Dendritic cell treated with granulocyte-macrophage colony-stimulating factor and Interleukin-4, amounts not matched to agents 40 ng/mL and 50 ng/mL, for 4 days (primary cell): Measurements from ENCODE around the gene F12.
"Not testable (repeated sequence)": the region's sequence is repeated elsewhere in the genome, so short reads cannot be mapped to it uniquely, and the experiment has no call there.

Experiments
- H3K27ac Mint-ChIP-seq: one replicate; pipeline ENCODE4 v1.8.0; 2022; ENCODE audit warnings: mild to moderate bottlenecking, mixed read lengths
- H3K27me3 Mint-ChIP-seq: one replicate; pipeline ENCODE4 v1.8.0; 2022; ENCODE audit warnings: mild to moderate bottlenecking, mixed read lengths
- H3K36me3 Mint-ChIP-seq: one replicate; pipeline ENCODE4 v1.8.0; 2022; ENCODE audit warnings: low read depth, mixed read lengths
- H3K4me1 Mint-ChIP-seq: one replicate; pipeline ENCODE4 v1.8.0; 2022; ENCODE audit warnings: low read depth, mixed read lengths
- H3K4me3 Mint-ChIP-seq: one replicate; pipeline ENCODE4 v1.8.0; 2022; ENCODE audit warnings: mild to moderate bottlenecking, moderate library complexity, mixed read lengths
- H3K9me3 Mint-ChIP-seq: one replicate; pipeline ENCODE4 v1.8.0; 2022; ENCODE audit warnings: mixed read lengths
- intact Hi-C: fragments of 100-400 bp; cut with micrococcal nuclease; formaldehyde crosslinking; loops from one replicate; pipeline ENCODE4 v1.15.0; 2022

F12 gene

DNA sequence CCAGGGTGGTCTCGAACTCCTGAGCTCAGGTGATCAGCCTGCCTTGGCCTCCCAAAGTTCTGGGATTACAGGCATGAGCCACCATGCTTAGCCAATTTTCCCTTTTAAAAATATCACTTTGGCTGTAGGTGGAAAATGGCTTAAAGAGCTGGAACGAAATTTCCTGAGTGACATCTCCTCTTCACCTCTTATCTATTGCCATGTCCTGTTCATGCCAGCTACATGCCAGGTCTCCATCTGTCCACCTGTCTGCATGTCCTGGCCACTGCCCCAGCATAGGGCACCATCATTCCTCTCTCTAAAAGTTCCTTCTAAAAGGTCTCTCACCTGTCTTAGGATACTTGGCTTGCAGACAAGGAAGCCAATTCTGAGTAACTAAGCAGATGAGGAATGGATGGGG lies 14.3 kb upstream of the F12 start:
- Mint-ChIP-seq H3K9me3 (no peaks in the 10 kb centered on the region), H3K36me3 (peaks cover 7% of the 10 kb centered on the region), H3K4me1 (peaks cover 44% of the 10 kb centered on the region), H3K4me3 (no peak overlapping the region), H3K27me3 (no peaks in the 10 kb centered on the region), H3K27ac (no peak overlapping the region)
- intact Hi-C loops, result no loop called here

DNA sequence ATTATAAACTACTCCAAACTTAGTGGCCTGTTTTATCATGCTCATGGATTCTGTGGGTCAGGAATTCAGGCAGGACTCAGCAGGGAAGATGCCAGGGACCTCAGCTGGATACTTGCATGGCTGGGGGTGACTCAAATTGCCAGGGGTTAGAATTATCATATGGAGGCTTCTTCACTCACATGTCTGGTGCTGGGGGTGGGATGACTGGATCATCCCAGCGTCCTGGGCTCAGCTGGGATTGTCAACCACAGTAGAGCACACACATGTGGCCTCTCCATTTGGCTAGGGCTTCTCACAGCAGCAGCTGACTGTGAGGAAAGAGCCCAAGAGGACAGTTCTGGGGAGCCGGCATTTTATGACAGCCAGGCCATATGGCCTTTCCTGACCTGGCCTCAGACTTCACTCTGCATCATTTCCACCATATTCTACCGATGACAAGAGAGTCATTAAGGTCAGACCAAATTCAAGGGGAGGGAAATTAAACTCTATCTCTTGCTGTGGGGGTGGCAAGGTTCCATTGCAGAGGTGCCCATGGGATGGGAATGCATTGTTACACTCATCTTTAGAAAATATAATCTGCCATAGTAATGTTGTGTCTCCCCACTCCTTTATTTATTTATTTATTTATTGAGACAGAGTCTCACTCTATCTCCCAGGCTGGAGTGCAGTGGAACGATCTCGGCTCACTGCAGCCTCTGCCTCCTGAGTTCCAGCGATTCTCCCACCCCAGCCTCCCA lies 11.9 kb upstream of the F12 start:
- H3K27me3 Mint-ChIP-seq, result no peaks in the 10 kb centered on the region
- peaks cover 44% of the 10 kb centered on the region for H3K4me1 Mint-ChIP-seq
- no peak overlapping the region for H3K27ac Mint-ChIP-seq
- H3K36me3 Mint-ChIP-seq, result no peaks in the 10 kb centered on the region
- no peak overlapping the region for H3K4me3 Mint-ChIP-seq
- no peaks in the 10 kb centered on the region for H3K9me3 Mint-ChIP-seq
- intact Hi-C loops, result no loop called here

DNA sequence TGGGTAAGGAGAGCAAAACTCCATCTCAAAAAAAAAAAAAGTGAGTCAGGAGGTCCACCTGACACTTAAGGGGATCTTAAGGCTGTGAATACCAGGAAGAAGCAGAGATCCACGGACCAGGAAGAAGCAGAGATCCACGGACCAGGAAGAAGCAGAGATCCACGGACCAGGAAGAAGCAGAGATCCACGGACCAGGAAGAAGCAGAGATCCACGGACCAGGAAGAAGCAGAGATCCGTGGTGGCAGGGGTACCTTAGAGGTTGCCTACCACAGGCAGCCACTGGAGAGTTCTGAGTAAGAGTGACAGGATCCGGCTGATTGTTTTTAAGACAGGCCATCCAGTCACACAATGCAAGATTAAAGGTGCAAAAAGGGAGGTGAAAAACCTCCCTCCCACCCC lies 11.1 kb upstream of the F12 start:
- intact Hi-C loops, H3K36me3 Mint-ChIP-seq, H3K9me3 Mint-ChIP-seq, H3K4me3 Mint-ChIP-seq, H3K27ac Mint-ChIP-seq, H3K27me3 Mint-ChIP-seq: not testable (repeated sequence)
- peaks cover 40% of the 10 kb centered on the region for H3K4me1 Mint-ChIP-seq

DNA sequence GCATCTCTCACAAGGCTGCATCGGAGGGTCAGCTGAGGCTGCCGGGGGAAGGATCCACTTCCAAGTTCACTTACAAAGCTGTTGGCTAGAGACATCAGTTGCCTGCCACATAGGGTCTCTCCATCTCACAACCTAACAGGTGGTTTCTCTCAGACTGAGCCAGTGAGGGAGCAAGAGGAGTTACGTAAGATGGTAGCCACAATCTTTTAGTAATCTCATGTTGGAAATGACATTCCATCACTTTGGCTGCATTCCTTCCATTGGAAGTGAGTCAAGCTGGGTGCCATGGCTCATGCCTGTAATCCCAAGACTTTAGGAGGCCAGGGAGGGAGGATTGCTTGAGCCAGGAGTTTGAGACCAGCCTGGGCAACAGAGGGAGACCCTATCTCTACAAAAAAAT lies 9.7 kb upstream of the F12 start:
- H3K9me3 Mint-ChIP-seq, result no peaks in the 10 kb centered on the region
- H3K4me1 Mint-ChIP-seq, result peaks cover 44% of the 10 kb centered on the region
- H3K27me3 Mint-ChIP-seq, result no peaks in the 10 kb centered on the region
- H3K27ac Mint-ChIP-seq, result no peak overlapping the region
- intact Hi-C loops, result no loop called here
- H3K4me3 Mint-ChIP-seq, result no peak overlapping the region
- H3K36me3 Mint-ChIP-seq, result no peaks in the 10 kb centered on the region

DNA sequence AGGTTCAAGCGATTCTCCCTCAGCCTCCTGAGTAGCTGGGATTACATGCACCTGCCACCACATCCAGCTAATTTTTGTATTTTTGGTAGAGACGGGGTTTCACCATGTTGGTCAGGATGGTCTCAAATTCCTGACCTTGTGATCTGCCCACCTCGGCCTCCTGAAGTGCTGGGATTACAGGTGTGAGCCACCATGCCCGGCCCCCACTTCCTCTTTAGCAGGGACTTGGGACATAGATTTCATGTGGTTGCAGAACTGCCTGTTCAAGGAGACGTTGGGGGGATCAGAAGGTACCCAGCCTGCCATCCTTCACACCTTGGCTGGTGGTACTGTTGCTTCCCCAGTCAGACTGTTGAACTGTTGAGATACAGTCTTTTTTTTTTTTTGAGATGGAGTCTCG lies 7.7 kb upstream of the F12 start:
- H3K36me3 Mint-ChIP-seq, H3K4me3 Mint-ChIP-seq, H3K27me3 Mint-ChIP-seq, H3K9me3 Mint-ChIP-seq, intact Hi-C loops: not testable (repeated sequence)
- H3K4me1 Mint-ChIP-seq, result peaks cover 56% of the 10 kb centered on the region
- H3K27ac Mint-ChIP-seq, result peak overlapping the region; percentile 80

DNA sequence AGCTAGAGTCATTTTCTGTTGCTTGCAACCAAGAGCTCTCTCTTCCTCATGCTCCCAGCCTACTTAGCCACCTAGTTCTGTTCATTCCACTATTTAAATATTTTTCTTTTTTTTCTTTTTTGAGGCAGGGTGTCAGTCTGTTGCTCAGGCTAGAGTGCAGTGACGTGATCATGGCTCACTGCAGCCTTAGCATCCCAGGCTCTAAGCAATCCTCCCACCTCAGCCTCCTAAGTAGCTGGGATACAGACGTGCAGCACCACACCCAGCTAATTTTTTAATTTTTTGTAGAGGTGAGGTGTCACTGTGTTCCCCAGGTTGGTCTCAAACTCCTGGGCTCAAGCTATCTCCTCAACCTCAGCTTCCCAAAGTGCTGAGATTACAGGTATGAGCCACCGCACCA lies 5.1 kb upstream of the F12 start:
- Mint-ChIP-seq H3K27ac (no peak overlapping the region), H3K4me3 (no peak overlapping the region), H3K9me3 (no peaks in the 10 kb centered on the region), H3K27me3 (peaks cover 1% of the 10 kb centered on the region), H3K4me1 (peaks cover 47% of the 10 kb centered on the region), H3K36me3 (no peaks in the 10 kb centered on the region)
- intact Hi-C loops, result no loop called here

DNA sequence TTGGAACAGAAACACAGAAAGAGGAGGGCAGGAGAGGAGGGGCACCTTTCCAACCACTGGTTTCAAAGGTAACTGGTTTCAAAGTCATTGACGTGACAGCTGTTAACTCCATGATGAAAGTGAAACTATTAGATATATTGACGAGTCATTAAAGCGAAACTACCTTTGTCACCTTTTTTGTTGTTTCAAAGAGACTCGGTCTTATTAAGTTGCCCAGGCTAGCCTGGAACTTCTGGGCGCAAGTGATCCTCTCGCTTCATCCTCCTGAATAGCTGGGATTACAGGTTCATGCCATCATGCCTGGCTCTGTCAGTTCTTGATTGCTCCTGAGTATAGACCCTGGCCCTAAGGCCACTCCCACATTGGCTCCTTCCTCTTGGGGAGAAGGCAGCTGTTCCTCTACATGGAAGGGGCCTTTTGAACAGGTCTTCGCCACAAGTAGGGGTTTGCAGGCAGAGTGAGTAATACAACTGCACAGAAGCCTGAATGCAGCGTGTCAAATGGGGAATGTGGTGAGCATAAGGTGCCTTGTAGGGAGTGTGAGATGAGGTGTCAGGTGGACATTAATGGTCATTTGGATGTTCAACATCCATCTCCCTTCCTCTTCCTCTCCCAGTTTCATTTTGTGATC lies 3.4 kb upstream of the F12 start:
- Mint-ChIP-seq H3K4me3 (no peak overlapping the region), H3K9me3 (no peaks in the 10 kb centered on the region), H3K27me3 (peaks cover 8% of the 10 kb centered on the region), H3K27ac (no peak overlapping the region), H3K36me3 (no peaks in the 10 kb centered on the region), H3K4me1 (peaks cover 50% of the 10 kb centered on the region)
- intact Hi-C loops, result no loop called here

DNA sequence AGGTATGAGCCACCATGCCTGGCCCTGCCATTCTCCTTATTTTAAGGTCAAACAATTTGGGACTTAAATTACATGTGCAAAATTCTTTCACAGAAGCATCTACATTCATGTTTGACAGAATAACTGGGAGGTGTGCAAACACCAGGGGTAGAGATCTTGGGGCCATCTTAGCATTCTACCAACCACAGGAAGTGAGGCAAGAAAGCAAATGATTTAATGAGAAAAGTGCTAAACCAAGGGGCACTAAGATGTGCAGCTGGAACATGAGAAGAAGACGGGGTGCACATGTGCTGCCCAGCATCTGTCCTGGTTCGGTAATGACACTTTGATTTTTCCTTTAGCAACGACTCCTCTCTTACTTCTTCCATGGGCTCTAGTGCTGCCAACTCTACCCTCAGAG lies 1.2 kb upstream of the F12 start:
- no peak overlapping the region for H3K4me3 Mint-ChIP-seq
- H3K4me1 Mint-ChIP-seq, result peaks cover 41% of the 10 kb centered on the region
- peaks cover 13% of the 10 kb centered on the region for H3K27me3 Mint-ChIP-seq
- no peak overlapping the region for H3K27ac Mint-ChIP-seq
- H3K36me3 Mint-ChIP-seq, result no peaks in the 10 kb centered on the region
- intact Hi-C loops, result no loop called here
- H3K9me3 Mint-ChIP-seq, result no peaks in the 10 kb centered on the region

DNA sequence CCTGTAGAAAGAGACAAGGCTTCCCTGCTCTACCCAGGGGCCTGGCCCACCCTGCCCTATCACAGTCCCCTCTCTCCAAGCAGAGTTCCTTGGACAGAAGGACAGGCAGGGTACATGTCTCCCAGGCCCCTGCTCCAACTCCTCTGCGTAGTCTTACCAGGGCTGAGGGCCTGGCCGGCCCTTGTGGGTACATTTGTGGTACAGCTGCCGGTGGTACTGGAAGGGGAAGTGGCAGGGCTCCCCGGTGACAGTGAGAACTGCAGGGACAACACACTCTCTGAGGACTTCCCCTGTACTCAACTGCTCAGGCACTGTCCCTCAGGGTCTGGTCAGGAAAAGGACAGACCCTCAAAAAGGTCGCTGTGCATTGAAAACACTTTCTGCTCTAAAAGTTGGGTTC lies 3.6 kb downstream of the F12 start:
- Mint-ChIP-seq H3K36me3 (no peaks in the 10 kb centered on the region), H3K27ac (peak overlapping the region; percentile 34), H3K4me1 (peaks cover 53% of the 10 kb centered on the region), H3K27me3 (peaks cover 55% of the 10 kb centered on the region), H3K9me3 (no peaks in the 10 kb centered on the region), H3K4me3 (no peak overlapping the region)
- intact Hi-C loops, result no loop called here

DNA sequence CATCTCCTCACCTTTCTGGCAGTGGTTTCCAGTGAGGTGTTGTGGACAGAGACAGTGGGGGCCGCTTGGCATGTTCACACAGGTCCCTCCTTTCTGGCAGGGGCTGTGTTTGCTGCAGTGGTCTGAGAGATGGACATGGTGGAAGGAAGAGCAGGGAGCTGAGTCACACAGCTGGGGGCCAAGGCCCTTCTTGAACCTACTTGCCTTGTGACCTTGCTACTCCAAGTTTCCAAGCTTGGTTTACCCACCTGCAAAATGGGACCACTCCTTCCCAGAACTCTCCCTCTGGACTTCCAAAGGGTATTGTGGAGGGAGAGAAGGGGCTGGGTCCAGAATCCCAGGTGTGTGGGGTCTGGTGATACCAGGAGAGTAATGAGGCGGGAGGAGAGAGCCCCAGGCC lies 4.1 kb downstream of the F12 start:
- intact Hi-C loops, result no loop called here
- H3K4me3 Mint-ChIP-seq, result no peak overlapping the region
- H3K27ac Mint-ChIP-seq, result peak overlapping the region; percentile 34
- no peaks in the 10 kb centered on the region for H3K9me3 Mint-ChIP-seq
- H3K36me3 Mint-ChIP-seq, result no peaks in the 10 kb centered on the region
- peaks cover 59% of the 10 kb centered on the region for H3K27me3 Mint-ChIP-seq
- peaks cover 48% of the 10 kb centered on the region for H3K4me1 Mint-ChIP-seq

DNA sequence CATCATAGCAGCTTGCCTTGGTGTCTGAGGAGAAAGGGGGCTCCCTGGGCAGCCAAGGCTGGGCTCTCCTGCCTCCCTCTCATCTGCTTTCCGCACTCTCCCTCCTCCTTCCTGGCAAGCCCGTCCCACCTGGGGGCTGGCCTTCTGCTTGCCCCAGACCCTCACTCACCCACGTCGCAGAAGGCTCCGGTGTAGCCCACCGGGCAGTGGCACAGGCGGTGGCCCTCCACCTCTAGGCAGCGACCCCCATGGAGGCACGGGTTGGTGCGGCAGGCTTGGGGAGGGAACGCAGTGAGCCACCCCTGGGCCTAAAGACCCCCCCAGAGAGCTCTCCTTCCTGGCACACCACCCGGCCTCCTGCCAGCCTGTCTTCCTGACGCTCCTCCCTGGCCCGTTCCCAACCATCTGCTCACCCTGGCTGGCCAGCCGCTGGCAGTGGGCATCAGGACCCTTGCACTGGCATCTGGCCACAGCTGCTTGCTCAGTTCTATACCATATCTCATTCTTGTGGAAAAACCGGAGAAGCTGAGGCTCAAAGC lies 4.7 kb downstream of the F12 start:
- H3K27ac Mint-ChIP-seq, result no peak overlapping the region
- intact Hi-C loops, result loop anchor here (1.0 to 5.0 kb wide), 2 partner anchors 50 to 103 kb away; partner anchors contain the start of gene DOK3
- no peaks in the 10 kb centered on the region for H3K36me3 Mint-ChIP-seq
- peak overlapping the region; percentile 69 for H3K4me3 Mint-ChIP-seq
- no peaks in the 10 kb centered on the region for H3K9me3 Mint-ChIP-seq
- H3K4me1 Mint-ChIP-seq, result peaks cover 48% of the 10 kb centered on the region
- H3K27me3 Mint-ChIP-seq, result peaks cover 65% of the 10 kb centered on the region

DNA sequence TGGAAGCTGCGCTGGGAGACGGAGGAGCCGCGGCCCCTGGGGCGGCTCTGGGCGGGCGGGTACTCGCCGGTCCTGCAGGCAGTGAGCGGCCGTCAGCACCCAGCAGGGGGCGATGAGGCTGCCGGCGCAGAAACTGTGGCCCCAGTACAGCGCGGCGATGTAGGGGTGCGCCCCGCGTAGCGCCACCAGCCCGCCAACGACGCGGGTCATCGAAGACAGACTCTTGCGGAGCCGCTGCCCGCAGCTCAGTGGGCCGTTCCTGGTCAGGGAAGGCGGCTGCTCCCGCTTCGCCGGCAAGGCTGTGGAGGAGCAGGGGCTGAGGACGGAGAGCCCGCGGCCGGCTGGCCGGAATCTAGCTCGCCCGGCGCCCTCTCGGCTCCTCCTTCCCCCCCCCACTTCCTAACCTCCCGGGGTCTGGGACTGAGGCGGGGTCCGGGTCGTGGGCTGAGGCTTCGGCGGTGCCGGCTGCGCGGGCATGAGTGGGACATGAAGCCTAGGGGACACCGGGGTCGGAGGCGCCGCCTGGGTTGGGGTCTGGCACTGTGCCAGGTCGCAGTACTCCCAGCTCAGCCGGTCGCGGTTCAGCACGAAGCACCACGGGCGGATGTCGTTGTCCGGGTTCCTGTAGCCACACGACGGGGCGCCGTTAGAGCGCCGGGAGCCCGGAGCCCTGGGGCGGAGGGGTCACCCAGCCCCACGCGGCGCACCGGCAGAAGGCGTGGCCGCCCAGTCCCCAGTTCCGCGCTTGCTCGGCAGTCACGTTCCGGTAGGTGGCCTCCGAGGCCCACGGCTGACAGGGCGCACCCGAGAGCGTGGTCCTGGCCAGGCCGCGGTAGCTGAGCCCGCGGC lies 5.3 kb downstream of the F12 start:
- intact Hi-C loops, result loop anchor here (1.0 to 5.0 kb wide), 2 partner anchors 50 to 103 kb away; partner anchors contain the start of gene DOK3

DNA sequence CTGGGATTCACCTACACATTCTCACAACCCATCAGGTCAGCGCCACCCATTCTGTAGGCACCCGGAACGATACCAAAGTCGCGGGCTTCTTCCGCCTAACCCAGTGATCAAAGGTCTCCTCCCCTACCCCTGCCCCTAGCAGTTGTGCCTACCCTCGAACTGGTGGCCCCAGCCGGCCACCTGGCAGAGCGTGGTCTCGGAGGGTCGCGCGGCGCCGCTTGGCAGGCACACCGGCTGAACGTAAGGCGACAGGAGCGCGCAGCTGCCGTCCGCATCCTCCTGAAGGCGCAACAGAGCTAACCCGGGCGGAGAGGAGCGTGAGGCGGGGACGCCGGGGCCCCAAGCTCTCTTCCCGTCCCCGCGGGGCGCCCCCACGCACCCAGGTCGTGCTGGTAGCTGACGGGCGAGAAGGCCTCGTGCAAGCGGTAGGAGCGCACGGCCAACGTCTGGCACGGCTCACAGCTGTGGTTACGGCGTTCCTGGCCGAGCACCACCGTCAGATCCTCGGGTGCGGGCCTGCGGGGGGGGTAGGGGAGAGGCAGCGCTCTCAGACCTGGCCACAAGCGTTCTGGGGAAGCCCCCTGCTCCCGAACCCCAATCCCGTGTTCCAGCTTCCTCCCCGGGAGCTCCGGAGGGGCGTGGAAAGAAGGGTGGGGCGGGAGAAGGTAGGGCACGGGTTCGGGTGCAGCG lies 6.1 kb downstream of the F12 start:
- Mint-ChIP-seq H3K9me3 (no peaks in the 10 kb centered on the region), H3K4me1 (peaks cover 42% of the 10 kb centered on the region), H3K36me3 (no peaks in the 10 kb centered on the region), H3K27me3 (peaks cover 72% of the 10 kb centered on the region), H3K27ac (no peak overlapping the region), H3K4me3 (peak overlapping the region; percentile 69)
- intact Hi-C loops, result loop anchor here (5.0 kb wide), 1 partner anchor 104 kb away; the partner anchor contains the start of gene DOK3

More for the DNA sequence above, 5.3 kb downstream of the F12 start:
- H3K27me3 Mint-ChIP-seq, result peaks cover 65% of the 10 kb centered on the region
- H3K27ac Mint-ChIP-seq, result no peak overlapping the region
- H3K9me3 Mint-ChIP-seq, result no peaks in the 10 kb centered on the region
- peak overlapping the region; percentile 69 for H3K4me3 Mint-ChIP-seq
- no peaks in the 10 kb centered on the region for H3K36me3 Mint-ChIP-seq
- H3K4me1 Mint-ChIP-seq, result peaks cover 44% of the 10 kb centered on the region
